WTC11 (cell line): ENCODE measurements around the gene KLHL29. TPM values are rescaled to one million over a fixed set of nuclear protein-coding genes. Genes with fewer than 3 reads are reported as not detected.

Experiments
- ATAC-seq: fragments of 200-7000 bp; cut with Tn5 transposase; 2 replicates; pipeline ENCODE4 v1.10.0; 2021; ENCODE audit warnings: mild to moderate bottlenecking, moderate library complexity
- CTCF ChIA-PET: fragments of 300-600 bp; sonication (Branson Sonifier 250); formaldehyde crosslinking; loops from one replicate; lab custom pipeline; 2021; ENCODE audit warnings: antibody characterized with exemption; lab: Charles Lee
- POLR2A ChIA-PET: fragments of 350-600 bp; sonication (Branson Sonifier 250); formaldehyde crosslinking; loops from one replicate; lab custom pipeline; 2021; ENCODE audit warnings: antibody characterized with exemption; lab: Charles Lee
- DNase-seq: peaks from one replicate; pipeline ENCODE4 v3.0.0; 2021; ENCODE audit warnings: low spot score
- H3K27ac Mint-ChIP-seq: 2 replicates; pipeline ENCODE4 v1.8.0; 2021; ENCODE audit warnings: mixed read lengths
- H3K27me3 Mint-ChIP-seq: 2 replicates; pipeline ENCODE4 v1.8.0; 2021; ENCODE audit warnings: low read depth, mild to moderate bottlenecking, moderate library complexity, mixed read lengths
- H3K36me3 Mint-ChIP-seq: 2 replicates; pipeline ENCODE4 v1.8.0; 2021; ENCODE audit warnings: mixed read lengths
- H3K4me1 Mint-ChIP-seq: 2 replicates; pipeline ENCODE4 v1.8.0; 2022; ENCODE audit warnings: mixed read lengths
- H3K4me3 Mint-ChIP-seq: 2 replicates; pipeline ENCODE4 v1.8.0; 2021; ENCODE audit warnings: mild to moderate bottlenecking, moderate library complexity, mixed read lengths
- H3K9me3 Mint-ChIP-seq: 2 replicates; pipeline ENCODE4 v1.8.0; 2021; ENCODE audit warnings: mixed read lengths
- CDX4 ChIP-seq: fragments of 250-450 bp; sonication (Bioruptor Pico); IDR thresholded peaks from 2 replicates; pipeline ENCODE4 v1.9.0; 2021; ENCODE audit warnings: moderate library complexity, mild to moderate bottlenecking, inconsistent platforms, borderline replicate concordance
- ELF4 ChIP-seq: sonication (generic); formaldehyde crosslinking; IDR thresholded peaks from 2 replicates; pipeline ENCODE4 v1.8.1; 2022; ENCODE audit warnings: low read depth, mild to moderate bottlenecking, moderate library complexity, missing genetic modification reagents
- ESRRA ChIP-seq: sonication (generic); formaldehyde crosslinking; IDR thresholded peaks from 2 replicates; pipeline ENCODE4 v1.8.1; 2022; ENCODE audit warnings: mild to moderate bottlenecking, missing genetic modification reagents, borderline replicate concordance
- FOXK1 ChIP-seq: sonication (generic); formaldehyde crosslinking; IDR thresholded peaks from 2 replicates; pipeline ENCODE4 v1.8.0; 2022; ENCODE audit warnings: mild to moderate bottlenecking, moderate library complexity, missing genetic modification reagents
- IRF1 ChIP-seq: sonication (generic); formaldehyde crosslinking; IDR thresholded peaks from 2 replicates; pipeline ENCODE4 v1.8.0; 2023; ENCODE audit warnings: missing genetic modification reagents
- KAT7 ChIP-seq: sonication (generic); formaldehyde crosslinking; IDR thresholded peaks from 2 replicates; pipeline ENCODE4 v1.8.1; 2023; ENCODE audit warnings: missing genetic modification reagents, mild to moderate bottlenecking, borderline replicate concordance
- MXD4 ChIP-seq: fragments of 250-450 bp; sonication (Bioruptor Pico); IDR thresholded peaks from 2 replicates; pipeline ENCODE4 v1.8.0; 2021; ENCODE audit warnings: mild to moderate bottlenecking, moderate library complexity, borderline replicate concordance
- NFATC4 ChIP-seq: fragments of 250-450 bp; sonication (Bioruptor Pico); IDR thresholded peaks from 2 replicates; pipeline ENCODE4 v1.9.0; 2021; ENCODE audit warnings: mild to moderate bottlenecking
- RORB ChIP-seq: fragments of 250-450 bp; sonication (Bioruptor Pico); IDR thresholded peaks from 2 replicates; pipeline ENCODE4 v1.9.0; 2021; ENCODE audit warnings: mild to moderate bottlenecking
- SMAD4 ChIP-seq: sonication (generic); formaldehyde crosslinking; IDR thresholded peaks from 2 replicates; pipeline ENCODE4 v1.8.0; 2022; ENCODE audit warnings: mild to moderate bottlenecking, missing genetic modification reagents
- SOX15 ChIP-seq: fragments of 250-450 bp; sonication (Bioruptor Pico); IDR thresholded peaks from 2 replicates; pipeline ENCODE4 v1.9.0; 2021; ENCODE audit warnings: mild to moderate bottlenecking
- TEAD1 ChIP-seq: sonication (generic); formaldehyde crosslinking; IDR thresholded peaks from 2 replicates; pipeline ENCODE4 v1.8.0; 2022; ENCODE audit warnings: mild to moderate bottlenecking, missing genetic modification reagents
- ZNF263 ChIP-seq: sonication (generic); formaldehyde crosslinking; IDR thresholded peaks from 2 replicates; pipeline ENCODE4 v1.8.1; 2022; ENCODE audit warnings: low read depth, mild to moderate bottlenecking, moderate library complexity, missing genetic modification reagents
- ZNF317 ChIP-seq: sonication (generic); formaldehyde crosslinking; IDR thresholded peaks from 2 replicates; pipeline ENCODE4 v1.8.1; 2023; ENCODE audit warnings: low read depth, mild to moderate bottlenecking, moderate library complexity, missing genetic modification reagents, borderline replicate concordance
- ZNF423 ChIP-seq: fragments of 250-450 bp; sonication (Bioruptor Pico); IDR thresholded peaks from 2 replicates; pipeline ENCODE4 v2.1.2; 2022; ENCODE audit warnings: mild to moderate bottlenecking, moderate library complexity
- total RNA-seq: library from RNA; stranded (reverse); gene quantifications from 3 replicates; pipeline ENCODE4 v1.2.3, GENCODE V29; 2021
- TF ChIP-seq, protein P1 (sequence below): sonication (generic); formaldehyde crosslinking; IDR thresholded peaks from 2 replicates; pipeline ENCODE4 v1.8.0; 2023; ENCODE audit warnings: mild to moderate bottlenecking, missing genetic modification reagents
- TF ChIP-seq, protein P2 (sequence below): sonication (generic); formaldehyde crosslinking; IDR thresholded peaks from 2 replicates; pipeline ENCODE4 v1.8.0; 2022; ENCODE audit warnings: mild to moderate bottlenecking, missing genetic modification reagents
- TF ChIP-seq, protein P3 (sequence below): sonication (generic); formaldehyde crosslinking; IDR thresholded peaks from 2 replicates; pipeline ENCODE4 v1.8.1; 2023; ENCODE audit warnings: mild to moderate bottlenecking, missing genetic modification reagents, moderate library complexity

The KLHL29 gene
- total RNA-seq, 1 experiment from 2014 or later = 7.1 TPM

GRCh38 chr2:23677836-23678235 lies 292.9 kb downstream of the KLHL29 start:
- Mint-ChIP-seq H3K27ac (no peak overlapping the region), H3K27me3 (peaks cover 7% of the 10 kb centered on the region), H3K4me1 (peaks cover 8% of the 10 kb centered on the region), H3K36me3 (peaks cover 11% of the 10 kb centered on the region; the same call in 1 of the 2 replicates), H3K9me3 (peaks cover 22% of the 10 kb centered on the region), H3K4me3 (no peak overlapping the region)
- DNase-seq = no peak
- ChIA-PET POLR2A (no interaction called here), CTCF (no interaction called here)
- no peak for TF ChIP-seq SOX15 (CRISPR knock-in tag)
- TF ChIP-seq MXD4 (CRISPR knock-in tag) = no peak
- TF ChIP-seq TEAD1 (CRISPR knock-in tag) = no peak
- no peak for ATAC-seq

GRCh38 chr2:23679044-23679443 lies 294.1 kb downstream of the KLHL29 start:
- H3K4me1 Mint-ChIP-seq = peaks cover 3% of the 10 kb centered on the region; the same call in 1 of the 2 replicates
- POLR2A ChIA-PET = no interaction called here
- H3K27me3 Mint-ChIP-seq = peaks cover 7% of the 10 kb centered on the region
- H3K4me3 Mint-ChIP-seq = no peak overlapping the region
- TF ChIP-seq, protein P1, sequence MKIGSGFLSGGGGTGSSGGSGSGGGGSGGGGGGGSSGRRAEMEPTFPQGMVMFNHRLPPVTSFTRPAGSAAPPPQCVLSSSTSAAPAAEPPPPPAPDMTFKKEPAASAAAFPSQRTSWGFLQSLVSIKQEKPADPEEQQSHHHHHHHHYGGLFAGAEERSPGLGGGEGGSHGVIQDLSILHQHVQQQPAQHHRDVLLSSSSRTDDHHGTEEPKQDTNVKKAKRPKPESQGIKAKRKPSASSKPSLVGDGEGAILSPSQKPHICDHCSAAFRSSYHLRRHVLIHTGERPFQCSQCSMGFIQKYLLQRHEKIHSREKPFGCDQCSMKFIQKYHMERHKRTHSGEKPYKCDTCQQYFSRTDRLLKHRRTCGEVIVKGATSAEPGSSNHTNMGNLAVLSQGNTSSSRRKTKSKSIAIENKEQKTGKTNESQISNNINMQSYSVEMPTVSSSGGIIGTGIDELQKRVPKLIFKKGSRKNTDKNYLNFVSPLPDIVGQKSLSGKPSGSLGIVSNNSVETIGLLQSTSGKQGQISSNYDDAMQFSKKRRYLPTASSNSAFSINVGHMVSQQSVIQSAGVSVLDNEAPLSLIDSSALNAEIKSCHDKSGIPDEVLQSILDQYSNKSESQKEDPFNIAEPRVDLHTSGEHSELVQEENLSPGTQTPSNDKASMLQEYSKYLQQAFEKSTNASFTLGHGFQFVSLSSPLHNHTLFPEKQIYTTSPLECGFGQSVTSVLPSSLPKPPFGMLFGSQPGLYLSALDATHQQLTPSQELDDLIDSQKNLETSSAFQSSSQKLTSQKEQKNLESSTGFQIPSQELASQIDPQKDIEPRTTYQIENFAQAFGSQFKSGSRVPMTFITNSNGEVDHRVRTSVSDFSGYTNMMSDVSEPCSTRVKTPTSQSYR (CRISPR knock-in tag) = no peak
- TF ChIP-seq KAT7 (CRISPR knock-in tag) (no peak), RORB (no peak)
- TF ChIP-seq, protein P2, sequence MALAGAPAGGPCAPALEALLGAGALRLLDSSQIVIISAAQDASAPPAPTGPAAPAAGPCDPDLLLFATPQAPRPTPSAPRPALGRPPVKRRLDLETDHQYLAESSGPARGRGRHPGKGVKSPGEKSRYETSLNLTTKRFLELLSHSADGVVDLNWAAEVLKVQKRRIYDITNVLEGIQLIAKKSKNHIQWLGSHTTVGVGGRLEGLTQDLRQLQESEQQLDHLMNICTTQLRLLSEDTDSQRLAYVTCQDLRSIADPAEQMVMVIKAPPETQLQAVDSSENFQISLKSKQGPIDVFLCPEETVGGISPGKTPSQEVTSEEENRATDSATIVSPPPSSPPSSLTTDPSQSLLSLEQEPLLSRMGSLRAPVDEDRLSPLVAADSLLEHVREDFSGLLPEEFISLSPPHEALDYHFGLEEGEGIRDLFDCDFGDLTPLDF (CRISPR knock-in tag) = no peak
- DNase-seq (no peak), ATAC-seq (no peak)
- peaks cover 11% of the 10 kb centered on the region; the same call in 1 of the 2 replicates for H3K36me3 Mint-ChIP-seq
- peaks cover 22% of the 10 kb centered on the region for H3K9me3 Mint-ChIP-seq
- 0 out of 2 replicates have a peak overlapping the region, but pooled peaks have one; percentile 36 for H3K27ac Mint-ChIP-seq
- CTCF ChIA-PET = no interaction called here

DNA sequence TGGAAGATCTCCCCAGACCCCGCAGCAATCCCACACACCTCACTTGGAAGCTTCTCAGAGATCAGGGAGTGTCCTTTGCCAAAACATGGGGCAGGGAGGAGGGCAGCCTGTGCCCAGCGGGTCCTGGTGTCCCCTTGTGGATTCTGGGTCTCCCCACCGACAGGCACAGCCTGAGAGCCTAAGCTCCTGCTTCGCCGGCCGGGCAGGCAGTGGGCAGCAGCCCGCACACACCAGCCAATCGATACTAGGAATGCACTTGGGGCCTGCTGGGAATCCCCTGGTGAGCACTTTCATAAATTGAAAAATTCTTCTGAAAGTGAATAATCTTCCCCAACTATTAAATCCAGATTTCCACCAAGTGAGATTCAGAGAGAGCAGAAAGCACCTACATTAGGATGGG lies 296.0 kb downstream of the KLHL29 start:
- H3K27me3 Mint-ChIP-seq = peaks cover 7% of the 10 kb centered on the region
- no peak for TF ChIP-seq ELF4 (CRISPR knock-in tag)
- TF ChIP-seq ESRRA (CRISPR knock-in tag) = no peak
- no peak for TF ChIP-seq CDX4 (CRISPR knock-in tag)
- no peak for TF ChIP-seq ZNF263 (CRISPR knock-in tag)
- no peak for TF ChIP-seq ZNF423
- TF ChIP-seq SMAD4 = no peak
- TF ChIP-seq NFATC4 (CRISPR knock-in tag) = no peak
- TF ChIP-seq IRF1 (CRISPR knock-in tag) = no peak
- no peak for TF ChIP-seq RORB
- no peak for TF ChIP-seq FOXK1
- TF ChIP-seq, protein P3, sequence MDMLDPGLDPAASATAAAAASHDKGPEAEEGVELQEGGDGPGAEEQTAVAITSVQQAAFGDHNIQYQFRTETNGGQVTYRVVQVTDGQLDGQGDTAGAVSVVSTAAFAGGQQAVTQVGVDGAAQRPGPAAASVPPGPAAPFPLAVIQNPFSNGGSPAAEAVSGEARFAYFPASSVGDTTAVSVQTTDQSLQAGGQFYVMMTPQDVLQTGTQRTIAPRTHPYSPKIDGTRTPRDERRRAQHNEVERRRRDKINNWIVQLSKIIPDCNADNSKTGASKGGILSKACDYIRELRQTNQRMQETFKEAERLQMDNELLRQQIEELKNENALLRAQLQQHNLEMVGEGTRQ (CRISPR knock-in tag) = no peak
- no peak for TF ChIP-seq ZNF317 (CRISPR knock-in tag)
- TF ChIP-seq, all 79 proteins: peak for 0
- no peak for ATAC-seq

More for the DNA sequence above, 296.0 kb downstream of the KLHL29 start:
- Mint-ChIP-seq H3K4me1 (peaks cover 9% of the 10 kb centered on the region), H3K36me3 (peaks cover 11% of the 10 kb centered on the region), H3K9me3 (peaks cover 18% of the 10 kb centered on the region), H3K4me3 (no peak overlapping the region), H3K27ac (no peak overlapping the region)
- POLR2A ChIA-PET = no interaction called here
- no peak for DNase-seq
- CTCF ChIA-PET = no interaction called here
